Measurements from ENCODE around the gene SRRD.

Gene SRRD

DNA sequence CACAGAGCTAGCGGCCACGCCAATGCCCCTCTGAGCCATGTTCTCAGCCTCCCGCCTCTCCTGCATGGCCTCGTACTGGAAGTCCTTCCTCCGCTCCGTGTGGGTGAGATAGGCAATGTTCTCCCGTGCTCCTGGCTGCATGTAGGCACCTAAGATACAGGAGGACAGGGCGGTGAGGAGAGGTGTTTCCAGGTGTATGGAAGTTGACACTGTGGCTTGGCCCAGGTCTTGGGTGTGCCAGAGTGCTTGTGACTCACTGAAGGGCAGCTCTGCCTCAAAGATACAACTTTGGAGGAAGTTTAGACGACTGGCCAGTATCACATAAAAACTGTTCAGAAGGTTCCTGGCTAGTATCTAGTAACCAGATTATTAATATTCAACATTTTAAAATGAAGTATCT, 8.5 kb downstream of the SRRD start:
- H3K36me3 ChIP-seq (ENCODE audit: control insufficient read depth, insufficient read depth, low read length) = peaks cover 51% of the 10 kb centered on the region
- H3K4me1 ChIP-seq (ENCODE audit: control insufficient read depth, insufficient read depth, low read length) = no peaks in the 10 kb centered on the region
- no peak overlapping the region for H3K27ac ChIP-seq (ENCODE audit: low read depth, low read length)

DNA sequence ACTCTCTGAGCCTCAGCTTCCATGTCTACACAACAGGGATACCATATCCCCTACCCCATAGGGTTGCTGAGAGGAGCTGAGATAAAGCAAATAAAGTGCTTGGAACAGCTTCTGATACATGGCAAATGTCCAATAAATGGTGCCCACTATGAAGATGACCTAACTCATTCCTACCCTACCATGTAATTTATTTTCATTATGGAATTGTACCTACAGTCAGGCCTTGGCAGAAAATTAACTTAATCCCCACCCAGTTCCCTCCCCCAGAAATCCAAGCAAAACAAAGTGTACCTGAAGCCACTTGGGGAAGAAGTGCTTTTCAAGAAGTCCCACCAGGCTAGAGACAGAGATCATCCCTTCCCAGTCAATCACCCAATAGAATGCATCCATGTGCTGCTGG, 10.8 kb downstream of the SRRD start:
- Histone ChIP-seq H3K36me3 (ENCODE audit: control insufficient read depth, insufficient read depth, low read length) (peaks cover 55% of the 10 kb centered on the region), H3K9ac (ENCODE audit: low read length) (no peak overlapping the region), H3K4me1 (ENCODE audit: control insufficient read depth, insufficient read depth, low read length) (no peaks in the 10 kb centered on the region), H3K27me3 (ENCODE audit: control insufficient read depth, insufficient read depth, low read length) (no peaks in the 10 kb centered on the region), H3K27ac (ENCODE audit: low read depth, low read length) (no peak overlapping the region), H3K4me3 (ENCODE audit: low read length) (no peak overlapping the region)

More for the DNA sequence above, 8.5 kb downstream of the SRRD start:
- no peak overlapping the region for H3K4me3 ChIP-seq (ENCODE audit: low read length)
- H3K9ac ChIP-seq (ENCODE audit: low read length) = no peak overlapping the region
- no peaks in the 10 kb centered on the region for H3K27me3 ChIP-seq (ENCODE audit: control insufficient read depth, insufficient read depth, low read length)

DNA sequence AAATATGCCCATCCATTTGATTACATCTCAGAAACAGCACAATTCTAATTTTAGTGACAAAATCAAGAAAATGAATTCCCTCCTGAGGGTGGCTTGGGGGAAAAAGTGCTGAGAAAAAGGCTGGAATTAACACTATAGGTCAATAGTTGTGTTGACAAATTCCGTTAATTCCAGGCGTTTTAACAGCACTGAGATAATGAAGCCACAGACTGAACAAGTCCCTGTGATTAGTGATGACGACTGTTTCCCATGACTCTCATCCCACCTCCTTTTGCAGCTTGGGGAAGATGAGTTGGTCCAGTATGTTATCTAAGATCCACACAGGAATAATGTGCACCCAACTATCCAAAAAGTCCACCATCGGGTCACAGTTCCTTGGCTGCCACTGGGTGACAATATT, 12.8 kb downstream of the SRRD start:
- Histone ChIP-seq H3K27me3 (ENCODE audit: control insufficient read depth, insufficient read depth, low read length) (no peaks in the 10 kb centered on the region), H3K36me3 (ENCODE audit: control insufficient read depth, insufficient read depth, low read length) (peaks cover 59% of the 10 kb centered on the region), H3K9ac (ENCODE audit: low read length) (no peak overlapping the region), H3K4me3 (ENCODE audit: low read length) (no peak overlapping the region), H3K4me1 (ENCODE audit: control insufficient read depth, insufficient read depth, low read length) (no peaks in the 10 kb centered on the region), H3K27ac (ENCODE audit: low read depth, low read length) (no peak overlapping the region)

DNA sequence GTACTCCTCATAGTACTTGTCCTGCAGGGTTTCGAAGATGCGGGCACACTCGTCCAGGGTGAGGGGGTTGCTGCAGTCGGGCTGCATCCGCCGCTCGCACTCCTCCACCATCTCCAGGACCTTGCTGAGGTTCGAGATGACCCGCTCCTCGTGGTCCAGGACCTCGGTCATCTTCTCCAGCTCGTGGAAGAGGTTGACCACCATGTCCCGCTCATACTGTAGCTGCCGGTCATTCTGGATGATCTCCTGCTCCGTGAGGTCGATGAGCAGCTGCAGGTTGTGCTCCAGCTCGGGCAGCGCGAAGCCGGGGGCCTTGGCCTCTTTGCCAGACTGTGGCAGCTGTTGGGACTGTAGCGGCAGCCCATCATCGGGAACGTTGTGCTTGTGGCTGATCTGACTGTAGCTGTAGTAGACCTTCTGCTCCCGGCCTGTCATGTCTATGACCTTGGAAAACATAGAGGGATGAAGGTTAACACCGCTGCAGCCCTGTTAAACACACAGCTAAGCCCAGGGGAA, 15.6 kb downstream of the SRRD start:
- no peak overlapping the region for H3K9ac ChIP-seq (ENCODE audit: low read length)
- H3K4me3 ChIP-seq (ENCODE audit: low read length) = no peak overlapping the region
- H3K27me3 ChIP-seq (ENCODE audit: control insufficient read depth, insufficient read depth, low read length) = no peaks in the 10 kb centered on the region
- no peak overlapping the region for H3K27ac ChIP-seq (ENCODE audit: low read depth, low read length)
- no peaks in the 10 kb centered on the region for H3K4me1 ChIP-seq (ENCODE audit: control insufficient read depth, insufficient read depth, low read length)
- H3K36me3 ChIP-seq (ENCODE audit: control insufficient read depth, insufficient read depth, low read length) = peaks cover 56% of the 10 kb centered on the region

DNA sequence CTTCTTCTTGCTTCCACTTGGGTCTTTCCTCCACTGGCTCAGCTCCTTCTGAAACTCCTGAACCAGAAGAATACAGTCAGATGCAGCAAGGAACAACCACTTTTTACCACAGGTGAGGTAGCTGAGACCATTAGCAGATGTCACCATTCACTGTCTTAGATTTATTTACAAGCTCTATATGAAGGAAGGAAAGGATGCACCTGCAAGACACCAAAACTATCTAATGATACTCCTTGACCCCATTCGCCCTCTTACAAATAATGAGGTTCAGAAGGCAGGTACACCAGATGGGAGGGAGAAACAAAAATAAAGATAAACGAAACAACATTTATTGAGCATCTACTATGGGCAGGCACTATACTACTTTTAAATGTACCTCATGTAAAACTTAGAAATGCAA, 18.3 kb downstream of the SRRD start:
- peaks cover 57% of the 10 kb centered on the region for H3K36me3 ChIP-seq (ENCODE audit: control insufficient read depth, insufficient read depth, low read length)
- H3K4me1 ChIP-seq (ENCODE audit: control insufficient read depth, insufficient read depth, low read length) = no peaks in the 10 kb centered on the region
- H3K9ac ChIP-seq (ENCODE audit: low read length) = no peak overlapping the region
- H3K27me3 ChIP-seq (ENCODE audit: control insufficient read depth, insufficient read depth, low read length) = no peaks in the 10 kb centered on the region
- no peak overlapping the region for H3K4me3 ChIP-seq (ENCODE audit: low read length)
- no peak overlapping the region for H3K27ac ChIP-seq (ENCODE audit: low read depth, low read length)

DNA sequence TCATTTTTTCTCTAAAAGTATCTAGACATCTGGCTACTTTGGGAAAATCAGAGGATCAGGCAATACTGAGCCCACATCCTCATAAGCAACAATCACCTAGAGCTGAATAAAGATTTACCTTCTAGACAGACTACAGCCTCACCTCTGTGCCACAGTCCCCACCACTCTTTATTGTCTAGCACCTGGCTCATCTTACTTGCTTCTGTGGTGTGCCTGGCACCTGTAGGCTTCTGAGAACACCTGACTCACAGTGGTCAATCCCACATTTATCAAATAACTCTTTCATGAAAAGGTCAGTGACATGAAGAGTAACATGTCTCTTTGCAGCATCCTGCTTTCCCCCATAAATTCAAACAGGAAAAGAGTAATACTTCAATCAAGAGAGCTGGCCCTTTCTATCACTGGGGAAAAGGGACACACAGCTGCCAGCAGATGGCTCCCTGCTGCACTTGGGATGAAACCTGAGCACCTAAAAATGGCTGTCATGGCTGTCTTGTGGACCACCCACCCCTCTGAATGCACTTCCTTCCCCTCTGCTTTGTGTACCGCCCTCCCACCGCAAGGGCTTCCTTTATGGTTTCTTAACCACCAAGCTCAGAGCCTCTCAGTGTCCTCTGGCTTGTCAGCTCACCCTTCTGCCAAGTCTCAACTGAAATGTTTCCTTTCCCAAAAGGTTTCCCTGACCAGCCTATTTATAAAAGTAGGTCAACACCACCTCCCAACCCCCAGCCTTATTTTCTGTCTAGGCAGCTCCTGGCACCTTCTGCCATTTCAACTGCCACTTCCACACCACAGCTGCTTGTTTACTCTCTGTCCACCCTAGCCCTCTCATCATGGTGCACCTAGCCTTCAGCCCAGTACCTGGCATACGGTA, 19.2 kb downstream of the SRRD start:
- Histone ChIP-seq H3K9ac (ENCODE audit: low read length) (no peak overlapping the region), H3K27ac (ENCODE audit: low read depth, low read length) (no peak overlapping the region), H3K36me3 (ENCODE audit: control insufficient read depth, insufficient read depth, low read length) (peaks cover 53% of the 10 kb centered on the region)

DNA sequence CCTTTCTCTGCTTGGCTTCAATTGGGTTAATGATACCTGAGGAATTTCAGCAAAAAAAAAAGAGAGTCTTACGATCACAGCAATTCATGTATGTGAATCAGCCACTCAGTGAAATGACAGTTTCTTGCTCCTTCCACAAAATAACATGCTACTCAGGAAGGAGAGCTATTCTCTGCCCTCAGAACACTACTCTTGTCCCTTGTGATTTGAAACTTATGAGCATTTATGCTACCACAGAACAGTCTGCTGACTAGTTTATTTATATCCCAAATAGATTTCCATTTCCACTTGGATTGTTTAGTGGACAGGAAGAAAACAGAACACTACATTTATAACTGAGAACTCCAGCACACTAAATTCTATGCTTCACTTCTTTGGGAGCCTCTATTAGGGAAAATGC, 20.1 kb downstream of the SRRD start:
- H3K27ac ChIP-seq (ENCODE audit: low read depth, low read length) = no peak overlapping the region
- H3K9ac ChIP-seq (ENCODE audit: low read length) = no peak overlapping the region
- peaks cover 51% of the 10 kb centered on the region for H3K36me3 ChIP-seq (ENCODE audit: control insufficient read depth, insufficient read depth, low read length)
- H3K4me1 ChIP-seq (ENCODE audit: control insufficient read depth, insufficient read depth, low read length) = no peaks in the 10 kb centered on the region
- H3K27me3 ChIP-seq (ENCODE audit: control insufficient read depth, insufficient read depth, low read length) = no peaks in the 10 kb centered on the region
- no peak overlapping the region for H3K4me3 ChIP-seq (ENCODE audit: low read length)

More for the DNA sequence above, 19.2 kb downstream of the SRRD start:
- Histone ChIP-seq H3K27me3 (ENCODE audit: control insufficient read depth, insufficient read depth, low read length) (no peaks in the 10 kb centered on the region), H3K4me1 (ENCODE audit: control insufficient read depth, insufficient read depth, low read length) (no peaks in the 10 kb centered on the region), H3K4me3 (ENCODE audit: low read length) (no peak overlapping the region)

DNA sequence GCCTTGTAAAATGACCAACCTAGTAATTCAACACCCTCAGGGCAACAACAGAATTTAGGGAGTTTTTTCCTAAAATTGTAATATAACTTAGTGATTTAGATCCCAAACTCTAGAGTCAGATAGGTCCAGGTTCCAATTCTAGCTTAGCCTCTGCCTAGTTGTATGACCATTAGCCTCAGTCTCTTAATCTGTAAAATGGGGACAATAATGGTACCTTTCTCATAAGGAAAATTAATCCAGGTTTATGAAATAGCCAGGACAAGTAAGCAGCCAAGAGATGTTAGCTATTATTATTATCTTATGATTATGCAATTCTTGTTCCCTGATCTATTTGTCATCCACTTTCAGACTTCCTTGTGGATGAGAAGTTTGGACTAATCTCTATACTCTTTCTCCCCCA, 24.5 kb downstream of the SRRD start:
- Histone ChIP-seq H3K4me3 (ENCODE audit: low read length) (no peak overlapping the region), H3K4me1 (ENCODE audit: control insufficient read depth, insufficient read depth, low read length) (peaks cover 10% of the 10 kb centered on the region), H3K27ac (ENCODE audit: low read depth, low read length) (no peak overlapping the region), H3K27me3 (ENCODE audit: control insufficient read depth, insufficient read depth, low read length) (no peaks in the 10 kb centered on the region), H3K36me3 (ENCODE audit: control insufficient read depth, insufficient read depth, low read length) (peaks cover 32% of the 10 kb centered on the region), H3K9ac (ENCODE audit: low read length) (no peak overlapping the region)

DNA sequence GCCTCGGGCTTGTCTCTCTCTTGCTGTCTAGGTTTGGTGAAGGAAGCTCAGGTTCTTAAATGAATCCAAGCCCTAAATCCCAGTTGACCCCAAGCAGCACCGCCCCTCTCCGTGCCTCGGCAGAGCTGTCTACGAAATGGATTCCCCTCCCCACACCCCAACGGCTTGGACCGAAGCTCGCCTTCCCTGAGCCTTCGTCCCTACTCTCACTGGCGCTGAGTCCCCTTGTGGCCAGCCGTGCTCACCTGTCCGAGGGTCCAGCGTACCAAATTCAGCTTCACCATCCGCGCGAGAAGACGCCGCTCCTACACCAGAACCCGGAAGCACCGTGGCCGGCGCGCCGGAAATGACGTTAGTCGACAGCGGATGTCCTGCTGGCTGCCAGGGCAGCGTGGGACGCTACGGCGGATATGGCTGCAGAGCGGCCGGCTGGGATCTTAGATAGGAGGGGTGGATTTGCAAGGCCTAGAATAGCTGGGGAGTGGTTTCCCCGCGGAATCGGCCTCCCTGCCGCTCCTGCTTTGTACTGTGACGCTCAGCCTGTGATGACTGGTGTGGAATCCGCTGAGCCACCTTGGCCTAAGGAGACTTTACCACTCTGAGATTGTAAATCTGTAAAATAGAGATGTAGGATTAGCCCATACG, 28.6 kb downstream of the SRRD start, which contains the start of gene TFIP11:
TSS of gene TFIP11 (minus strand) at position 325 of the 645 bp plus-strand sequence. CDS start 2,201 bp downstream, outside the sequence.
- Histone ChIP-seq H3K36me3 (ENCODE audit: control insufficient read depth, insufficient read depth, low read length) (peaks cover 6% of the 10 kb centered on the region), H3K27me3 (ENCODE audit: control insufficient read depth, insufficient read depth, low read length) (no peaks in the 10 kb centered on the region), H3K4me3 (ENCODE audit: low read length) (peak within 1 kb of the TSS; percentile 100), H3K9ac (ENCODE audit: low read length) (peak within 1 kb of the TSS; percentile 85), H3K4me1 (ENCODE audit: control insufficient read depth, insufficient read depth, low read length) (peaks cover 12% of the 10 kb centered on the region), H3K27ac (ENCODE audit: low read depth, low read length) (peak within 1 kb of the TSS; percentile 82)

DNA sequence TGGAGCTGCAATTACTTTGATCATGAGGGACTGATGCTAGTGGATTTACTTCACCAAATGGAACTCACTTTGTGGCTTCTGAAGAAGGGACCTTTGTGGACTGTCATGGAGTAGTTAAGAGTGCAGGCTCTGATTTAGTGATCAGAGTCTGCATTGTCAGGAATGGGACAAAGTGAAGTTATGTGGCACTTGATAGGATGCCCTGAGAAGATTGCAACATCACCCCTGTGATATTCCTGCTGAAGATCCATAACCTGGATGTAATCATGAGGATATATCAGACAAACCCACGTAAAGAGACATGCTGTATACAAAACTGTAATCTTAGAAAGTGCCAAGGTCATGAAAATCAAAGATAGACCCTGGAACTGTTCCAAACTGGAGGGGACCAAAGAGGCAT, 30.2 kb downstream of the SRRD start:
- Histone ChIP-seq H3K4me1 (ENCODE audit: control insufficient read depth, insufficient read depth, low read length) (peaks cover 12% of the 10 kb centered on the region), H3K4me3 (ENCODE audit: low read length) (no peak overlapping the region), H3K27ac (ENCODE audit: low read depth, low read length) (no peak overlapping the region), H3K27me3 (ENCODE audit: control insufficient read depth, insufficient read depth, low read length) (no peaks in the 10 kb centered on the region), H3K36me3 (ENCODE audit: control insufficient read depth, insufficient read depth, low read length) (peaks cover 5% of the 10 kb centered on the region), H3K9ac (ENCODE audit: low read length) (no peak overlapping the region)

DNA sequence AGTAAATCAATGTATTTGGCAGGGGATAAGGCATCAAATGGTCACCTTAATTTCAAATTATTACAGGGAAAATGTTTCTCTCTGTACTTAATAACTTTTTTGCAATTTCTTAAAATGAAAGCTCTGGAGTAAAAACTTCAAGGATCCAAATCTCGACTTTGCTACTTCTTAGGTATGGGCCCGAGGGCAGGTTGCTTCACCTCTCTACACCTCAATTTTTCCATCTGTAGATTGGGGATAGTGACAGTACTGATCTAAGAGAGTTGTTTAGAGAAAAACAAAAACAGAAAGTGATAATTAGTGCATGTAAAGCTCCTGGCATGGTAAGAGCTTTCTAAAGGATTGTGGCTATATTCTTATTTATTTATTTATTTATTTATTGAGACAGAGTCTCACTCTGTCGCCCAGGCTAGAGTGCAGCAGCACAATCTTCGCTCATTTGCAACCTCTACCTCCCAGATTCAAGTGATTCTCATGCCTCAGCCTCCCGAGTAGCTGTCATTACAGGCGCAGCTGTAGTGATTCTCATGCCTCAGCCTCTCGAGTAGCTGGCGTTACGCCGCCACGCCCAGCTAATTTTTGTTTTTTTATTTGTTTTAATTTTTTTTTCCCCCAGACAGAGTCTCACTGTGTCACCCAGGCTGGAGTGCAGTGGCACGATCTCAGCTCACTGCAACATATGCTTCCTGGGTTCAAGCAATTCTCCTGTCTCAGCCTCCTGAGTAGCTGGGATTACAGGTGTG, 30.9 kb downstream of the SRRD start:
- Histone ChIP-seq H3K27ac (ENCODE audit: low read depth, low read length) (no peak overlapping the region), H3K36me3 (ENCODE audit: control insufficient read depth, insufficient read depth, low read length) (no peaks in the 10 kb centered on the region), H3K4me3 (ENCODE audit: low read length) (no peak overlapping the region), H3K4me1 (ENCODE audit: control insufficient read depth, insufficient read depth, low read length) (peaks cover 12% of the 10 kb centered on the region), H3K27me3 (ENCODE audit: control insufficient read depth, insufficient read depth, low read length) (no peaks in the 10 kb centered on the region), H3K9ac (ENCODE audit: low read length) (no peak overlapping the region)

DNA sequence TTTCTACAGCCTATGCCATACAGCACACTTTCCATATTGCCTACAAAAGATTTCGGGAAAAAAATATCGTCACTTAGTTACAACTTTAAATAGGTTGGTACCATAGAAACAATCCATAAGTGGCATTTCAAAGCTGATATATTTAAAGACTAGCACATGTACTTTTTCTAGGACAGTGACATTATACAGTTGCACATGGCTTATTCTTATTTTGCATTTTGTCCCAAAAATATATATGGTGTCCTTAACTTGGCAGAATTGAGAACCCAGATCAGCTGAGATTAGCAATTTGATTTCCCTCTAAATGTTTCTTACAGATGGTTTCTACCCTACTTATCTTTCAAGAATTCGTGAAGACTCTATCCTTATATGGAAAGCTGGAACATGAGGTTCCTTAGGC, 32.3 kb downstream of the SRRD start:
- H3K9ac ChIP-seq (ENCODE audit: low read length) = no peak overlapping the region
- H3K4me1 ChIP-seq (ENCODE audit: control insufficient read depth, insufficient read depth, low read length) = peaks cover 12% of the 10 kb centered on the region
- H3K36me3 ChIP-seq (ENCODE audit: control insufficient read depth, insufficient read depth, low read length) = no peaks in the 10 kb centered on the region
- no peaks in the 10 kb centered on the region for H3K27me3 ChIP-seq (ENCODE audit: control insufficient read depth, insufficient read depth, low read length)
- H3K27ac ChIP-seq (ENCODE audit: low read depth, low read length) = no peak overlapping the region
- no peak overlapping the region for H3K4me3 ChIP-seq (ENCODE audit: low read length)
